WTC11 (cell line): ENCODE data around the gene CCNB3. TPM values are rescaled to one million over a fixed set of nuclear protein-coding genes. Genes with fewer than 3 reads are reported as not detected.

Source experiments
- ATAC-seq: fragments of 200-7000 bp; cut with Tn5 transposase; 2 replicates; pipeline ENCODE4 v1.10.0; 2021; ENCODE audit warnings: mild to moderate bottlenecking, moderate library complexity
- CTCF ChIA-PET: fragments of 300-600 bp; sonication (Branson Sonifier 250); formaldehyde crosslinking; loops from one replicate; lab custom pipeline; 2021; ENCODE audit warnings: antibody characterized with exemption; lab: Charles Lee
- POLR2A ChIA-PET: fragments of 350-600 bp; sonication (Branson Sonifier 250); formaldehyde crosslinking; loops from one replicate; lab custom pipeline; 2021; ENCODE audit warnings: antibody characterized with exemption; lab: Charles Lee
- DNase-seq: peaks from one replicate; pipeline ENCODE4 v3.0.0; 2021; ENCODE audit warnings: low spot score
- H3K27ac Mint-ChIP-seq: 2 replicates; pipeline ENCODE4 v1.8.0; 2021; ENCODE audit warnings: mixed read lengths
- H3K27me3 Mint-ChIP-seq: 2 replicates; pipeline ENCODE4 v1.8.0; 2021; ENCODE audit warnings: low read depth, mild to moderate bottlenecking, moderate library complexity, mixed read lengths
- H3K36me3 Mint-ChIP-seq: 2 replicates; pipeline ENCODE4 v1.8.0; 2021; ENCODE audit warnings: mixed read lengths
- H3K4me1 Mint-ChIP-seq: 2 replicates; pipeline ENCODE4 v1.8.0; 2022; ENCODE audit warnings: mixed read lengths
- H3K4me3 Mint-ChIP-seq: 2 replicates; pipeline ENCODE4 v1.8.0; 2021; ENCODE audit warnings: mild to moderate bottlenecking, moderate library complexity, mixed read lengths
- H3K9me3 Mint-ChIP-seq: 2 replicates; pipeline ENCODE4 v1.8.0; 2021; ENCODE audit warnings: mixed read lengths
- ARID4B ChIP-seq: sonication (generic); formaldehyde crosslinking; IDR thresholded peaks from 2 replicates; pipeline ENCODE4 v1.8.0; 2023; ENCODE audit warnings: missing genetic modification reagents, mild to moderate bottlenecking, borderline replicate concordance
- ATF6 ChIP-seq: sonication (generic); formaldehyde crosslinking; IDR thresholded peaks from 2 replicates; pipeline ENCODE4 v1.8.1; 2023; ENCODE audit warnings: mild to moderate bottlenecking, missing genetic modification reagents
- CREB1 ChIP-seq: sonication (generic); formaldehyde crosslinking; IDR thresholded peaks from 2 replicates; pipeline ENCODE4 v1.8.0; 2023; ENCODE audit warnings: mild to moderate bottlenecking, missing genetic modification reagents
- CREM ChIP-seq: sonication (generic); formaldehyde crosslinking; IDR thresholded peaks from 2 replicates; pipeline ENCODE4 v1.8.1; 2022; ENCODE audit warnings: mild to moderate bottlenecking, missing genetic modification reagents, moderate library complexity
- ELF4 ChIP-seq: sonication (generic); formaldehyde crosslinking; IDR thresholded peaks from 2 replicates; pipeline ENCODE4 v1.8.1; 2022; ENCODE audit warnings: low read depth, mild to moderate bottlenecking, moderate library complexity, missing genetic modification reagents
- ESRRA ChIP-seq: sonication (generic); formaldehyde crosslinking; IDR thresholded peaks from 2 replicates; pipeline ENCODE4 v1.8.1; 2022; ENCODE audit warnings: mild to moderate bottlenecking, missing genetic modification reagents, borderline replicate concordance
- FOXK1 ChIP-seq: sonication (generic); formaldehyde crosslinking; IDR thresholded peaks from 2 replicates; pipeline ENCODE4 v1.8.0; 2022; ENCODE audit warnings: mild to moderate bottlenecking, moderate library complexity, missing genetic modification reagents
- FOXP4 ChIP-seq: sonication (generic); formaldehyde crosslinking; IDR thresholded peaks from 2 replicates; pipeline ENCODE4 v1.8.0; 2022; ENCODE audit warnings: mild to moderate bottlenecking, missing genetic modification reagents
- GRHL2 ChIP-seq: fragments of 250-450 bp; sonication (Bioruptor Pico); IDR thresholded peaks from 2 replicates; pipeline ENCODE4 v1.8.0; 2022; ENCODE audit warnings: mild to moderate bottlenecking, moderate library complexity; ENCODE audit not compliant: insufficient replicate concordance, severe bottlenecking
- GTF2I ChIP-seq: fragments of 250-450 bp; sonication (Bioruptor Pico); conservative IDR thresholded peaks from 2 replicates; pipeline ENCODE4 v1.4.0; 2021; ENCODE audit warnings: mild to moderate bottlenecking
- JAZF1 ChIP-seq: fragments of 250-450 bp; sonication (Bioruptor Pico); IDR thresholded peaks from 2 replicates; pipeline ENCODE4 v1.9.0; 2021; ENCODE audit warnings: moderate library complexity, mild to moderate bottlenecking, inconsistent platforms
- NFATC4 ChIP-seq: fragments of 250-450 bp; sonication (Bioruptor Pico); IDR thresholded peaks from 2 replicates; pipeline ENCODE4 v1.9.0; 2021; ENCODE audit warnings: mild to moderate bottlenecking
- TEAD1 ChIP-seq: sonication (generic); formaldehyde crosslinking; IDR thresholded peaks from 2 replicates; pipeline ENCODE4 v1.8.0; 2022; ENCODE audit warnings: mild to moderate bottlenecking, missing genetic modification reagents
- USF2 ChIP-seq: sonication (generic); formaldehyde crosslinking; IDR thresholded peaks from 2 replicates; pipeline ENCODE4 v1.8.1; 2023; ENCODE audit warnings: mild to moderate bottlenecking, missing genetic modification reagents, moderate library complexity
- ZBTB21 ChIP-seq: sonication (generic); formaldehyde crosslinking; IDR thresholded peaks from 2 replicates; pipeline ENCODE4 v1.8.1; 2023; ENCODE audit warnings: mild to moderate bottlenecking, missing genetic modification reagents, borderline replicate concordance
- ZBTB43 ChIP-seq: sonication (generic); formaldehyde crosslinking; IDR thresholded peaks from 2 replicates; pipeline ENCODE4 v1.8.1; 2023; ENCODE audit warnings: mild to moderate bottlenecking, missing genetic modification reagents
- ZNF219 ChIP-seq: sonication (generic); formaldehyde crosslinking; IDR thresholded peaks from 2 replicates; pipeline ENCODE4 v1.8.0; 2023; ENCODE audit warnings: missing genetic modification reagents, mild to moderate bottlenecking, borderline replicate concordance
- ZNF396 ChIP-seq: fragments of 250-450 bp; sonication (Bioruptor Pico); IDR thresholded peaks from 2 replicates; pipeline ENCODE4 v1.8.0; 2021; ENCODE audit warnings: mild to moderate bottlenecking, moderate library complexity, borderline replicate concordance
- ZNF532 ChIP-seq: fragments of 250-450 bp; sonication (Bioruptor Pico); IDR thresholded peaks from 2 replicates; pipeline ENCODE4 v1.9.0; 2021; ENCODE audit warnings: mild to moderate bottlenecking, borderline replicate concordance
- total RNA-seq: library from RNA; stranded (reverse); gene quantifications from 3 replicates; pipeline ENCODE4 v1.2.3, GENCODE V29; 2021

The CCNB3 gene
- total RNA-seq, 1 experiment from 2014 or later: 0.13 TPM

- Mint-ChIP-seq H3K4me1 (no peaks in the 10 kb centered on the region), H3K4me3 (no peak overlapping the region), H3K27ac (no peak overlapping the region), H3K27me3 (no peaks in the 10 kb centered on the region), H3K36me3 (0 out of 2 replicates have a peak, but pooled peaks cover 2% of the 10 kb centered on the region), H3K9me3 (peaks cover 14% of the 10 kb centered on the region)
- TF ChIP-seq ATF6 (CRISPR knock-in tag): no peak
- no peak for TF ChIP-seq GTF2I
- no peak for TF ChIP-seq GRHL2 (CRISPR knock-in tag)
- no peak for TF ChIP-seq ARID4B (CRISPR knock-in tag)
- no peak for TF ChIP-seq NFATC4
- TF ChIP-seq USF2 (CRISPR knock-in tag): no peak
- no peak for TF ChIP-seq CREM
- TF ChIP-seq ZBTB21 (CRISPR knock-in tag): no peak
- TF ChIP-seq ZNF396: no peak
- TF ChIP-seq FOXK1 (CRISPR knock-in tag): no peak
- no peak for TF ChIP-seq ZBTB43 (CRISPR knock-in tag)
- TF ChIP-seq ESRRA: no peak
- TF ChIP-seq FOXP4: no peak
- DNase-seq (no peak), ATAC-seq (no peak)
- ChIA-PET POLR2A (no interaction called here), CTCF (no interaction called here)
These were observed 46.0 kb upstream of the CCNB3 start for GRCh38 chrX:50158593-50158992.

- ChIA-PET CTCF (no interaction called here), POLR2A (no interaction called here)
- ATAC-seq (no peak), DNase-seq (no peak)
- Mint-ChIP-seq H3K27ac (no peak overlapping the region), H3K9me3 (peaks cover 4% of the 10 kb centered on the region; the same call in 1 of the 2 replicates), H3K36me3 (no peaks in the 10 kb centered on the region), H3K27me3 (no peaks in the 10 kb centered on the region), H3K4me3 (no peak overlapping the region), H3K4me1 (no peaks in the 10 kb centered on the region)
- TF ChIP-seq JAZF1 (CRISPR knock-in tag): no peak
- TF ChIP-seq CREB1 (CRISPR knock-in tag): no peak
- TF ChIP-seq ZNF532: no peak
- TF ChIP-seq ELF4 (CRISPR knock-in tag): no peak
- no peak for TF ChIP-seq TEAD1
- no peak for TF ChIP-seq ZNF219
- TF ChIP-seq GRHL2 (CRISPR knock-in tag): no peak
These were observed 43.4 kb upstream of the CCNB3 start for GRCh38 chrX:50161127-50161526.
